Medulla oblongata (tissue), 1 donor: ENCODE data around the gene ZNF429.
"Not testable (repeated sequence)": the region's sequence is repeated elsewhere in the genome, so short reads cannot be mapped to it uniquely, and the experiment has no call there.

ENCODE experiments used
- DNase-seq: peaks from one replicate; pipeline ENCODE4 v3.0.0-alpha.2; 2015; ENCODE audit errors: extremely low spot score

ZNF429 gene

GRCh38 chr19:21590867-21591266 is 85.5 kb downstream of the ZNF429 start:
- no peak for DNase-seq

GRCh38 chr19:21593008-21593481 is 87.6 kb downstream of the ZNF429 start:
- no peak for DNase-seq

- no peak for DNase-seq
These were observed 88.1 kb downstream of the ZNF429 start for GRCh38 chr19:21593502-21593901.

DNA sequence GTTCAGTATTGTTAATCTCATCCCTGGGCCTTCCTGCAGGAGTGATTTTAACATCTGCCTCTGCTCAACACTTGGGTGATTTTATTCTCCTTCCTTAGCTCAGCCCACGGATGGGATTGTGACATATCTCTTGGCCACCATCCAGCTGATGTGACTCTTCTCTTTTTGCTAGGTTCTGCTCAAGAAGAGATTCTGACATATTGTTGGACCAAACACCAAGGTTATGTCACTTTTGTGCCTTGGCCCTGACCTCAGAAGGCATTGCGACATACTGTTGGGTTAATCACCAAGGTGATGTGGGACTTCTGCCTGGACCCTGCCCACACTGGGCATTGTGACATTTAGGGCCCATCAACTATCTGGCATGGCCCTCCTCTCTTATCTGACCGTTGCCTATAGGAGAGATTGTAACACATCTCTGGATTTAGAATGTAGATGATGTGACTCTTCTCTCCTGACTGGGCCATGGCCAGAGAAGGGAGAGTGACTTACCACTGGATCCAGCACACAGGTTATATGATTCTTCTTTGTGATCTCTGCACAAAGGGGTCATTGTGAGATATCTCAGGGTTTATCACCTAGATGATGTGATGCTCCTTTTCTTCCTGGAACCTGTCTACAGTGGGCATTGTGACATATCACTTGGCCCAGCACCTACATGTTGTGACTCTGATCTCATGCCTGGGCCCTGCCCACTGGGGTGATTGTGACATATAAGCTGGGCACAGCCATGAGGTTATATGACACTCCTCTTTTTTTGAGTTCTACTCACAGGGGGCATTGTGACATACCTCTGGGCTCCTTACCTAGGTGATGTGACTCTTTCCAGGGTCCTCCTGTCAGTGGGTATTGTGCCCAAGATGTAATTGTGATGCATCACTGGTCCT is 88.8 kb downstream of the ZNF429 start:
- DNase-seq: no peak

DNA sequence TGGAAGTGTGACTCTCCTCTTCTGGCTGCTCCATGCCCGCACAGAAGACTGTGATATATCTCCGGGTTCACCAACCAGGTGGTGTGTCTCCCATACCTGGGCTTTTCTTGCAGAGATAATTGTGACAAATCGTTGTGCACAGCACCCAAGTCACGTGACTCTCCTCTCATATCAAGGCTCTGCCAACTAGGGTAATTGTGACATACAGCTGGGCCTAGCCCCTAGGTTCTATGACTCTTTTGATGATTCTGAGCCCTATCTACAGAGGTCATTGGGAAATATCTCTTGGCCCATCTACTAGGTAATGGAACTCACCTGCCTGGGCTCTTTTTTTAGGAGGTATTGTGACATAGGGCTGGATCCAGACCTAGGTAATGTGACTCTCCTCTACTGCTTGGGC is 89.8 kb downstream of the ZNF429 start:
- DNase-seq: no peak

- DNase-seq: no peak
These were observed 96.8 kb downstream of the ZNF429 start for GRCh38 chr19:21602082-21602658.

GRCh38 chr19:21602659-21603430 is 97.4 kb downstream of the ZNF429 start:
- not testable (repeated sequence) for DNase-seq

DNA sequence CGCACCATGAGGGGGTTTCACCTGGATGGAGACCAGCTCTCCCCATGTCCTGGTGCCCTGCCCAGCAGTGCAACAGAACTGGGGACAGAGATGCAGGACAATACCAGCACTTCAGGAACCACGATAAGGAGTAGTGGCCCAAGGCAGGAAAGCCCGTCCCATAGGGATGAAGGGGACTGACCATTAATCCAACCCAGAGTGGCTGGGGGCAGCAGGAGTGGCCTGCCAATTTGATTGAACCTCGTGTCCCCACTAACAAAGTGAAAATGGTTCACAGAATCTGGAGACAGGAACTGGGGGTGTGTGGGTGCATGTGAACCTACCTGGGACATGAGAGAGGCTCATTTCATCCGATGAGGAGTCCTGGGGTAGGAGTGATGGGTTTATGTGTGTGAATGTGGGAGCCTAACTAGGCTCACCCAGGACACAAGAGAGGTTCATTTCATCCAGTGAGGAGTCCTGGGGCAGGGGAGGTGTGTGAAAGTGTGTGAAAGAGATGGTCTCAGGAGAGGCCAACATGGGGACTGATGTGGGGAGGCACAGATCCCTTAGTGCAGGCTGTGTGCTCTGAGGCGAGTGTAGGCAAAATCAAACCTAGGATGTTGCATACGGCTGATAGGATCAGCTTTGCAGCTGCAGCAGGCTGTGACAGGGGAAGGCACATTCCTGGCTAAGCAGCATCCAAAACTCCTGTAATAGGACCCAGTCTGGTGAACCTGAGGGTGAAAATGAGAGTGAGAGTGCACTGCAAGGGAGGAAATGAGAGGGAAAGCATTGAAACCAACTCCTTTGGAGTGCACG is 98.2 kb downstream of the ZNF429 start:
- DNase-seq: no peak

DNA sequence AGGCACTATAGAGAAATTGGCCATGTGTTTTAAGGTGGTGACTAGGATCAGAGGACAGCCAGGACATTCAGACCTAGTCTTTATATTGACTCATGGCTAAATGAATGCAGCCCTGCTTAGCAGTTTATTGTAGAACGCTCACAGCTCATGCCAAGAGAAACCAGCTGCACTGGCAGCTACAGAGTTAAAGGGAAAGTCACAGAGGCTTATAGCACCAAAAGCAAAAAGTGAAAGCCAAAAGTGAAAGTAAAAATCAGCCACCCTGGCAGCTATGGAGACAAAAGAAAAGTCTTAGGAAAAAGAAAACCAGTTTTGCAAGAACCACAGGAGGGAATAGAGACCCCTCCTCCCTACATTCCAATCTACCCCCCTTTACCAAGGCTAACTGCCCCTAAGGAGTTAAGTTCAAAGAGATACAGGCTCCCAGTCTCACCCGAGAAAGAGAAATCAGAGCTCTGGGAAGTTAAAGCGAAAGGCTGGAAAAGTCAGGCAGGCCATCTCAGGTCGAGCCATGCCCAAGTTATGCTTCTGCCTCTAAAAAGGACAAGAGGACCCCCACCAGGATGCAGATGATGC is 99.0 kb downstream of the ZNF429 start:
- DNase-seq: peak; percentile 29
